ENCODE measurements around the gene PPARA. TPM values are rescaled to one million over a fixed set of nuclear protein-coding genes. Genes with fewer than 3 reads are reported as not detected.

Gene PPARA
- total RNA-seq, 1 experiment from 2014 or later: 7.7 TPM

DNA sequence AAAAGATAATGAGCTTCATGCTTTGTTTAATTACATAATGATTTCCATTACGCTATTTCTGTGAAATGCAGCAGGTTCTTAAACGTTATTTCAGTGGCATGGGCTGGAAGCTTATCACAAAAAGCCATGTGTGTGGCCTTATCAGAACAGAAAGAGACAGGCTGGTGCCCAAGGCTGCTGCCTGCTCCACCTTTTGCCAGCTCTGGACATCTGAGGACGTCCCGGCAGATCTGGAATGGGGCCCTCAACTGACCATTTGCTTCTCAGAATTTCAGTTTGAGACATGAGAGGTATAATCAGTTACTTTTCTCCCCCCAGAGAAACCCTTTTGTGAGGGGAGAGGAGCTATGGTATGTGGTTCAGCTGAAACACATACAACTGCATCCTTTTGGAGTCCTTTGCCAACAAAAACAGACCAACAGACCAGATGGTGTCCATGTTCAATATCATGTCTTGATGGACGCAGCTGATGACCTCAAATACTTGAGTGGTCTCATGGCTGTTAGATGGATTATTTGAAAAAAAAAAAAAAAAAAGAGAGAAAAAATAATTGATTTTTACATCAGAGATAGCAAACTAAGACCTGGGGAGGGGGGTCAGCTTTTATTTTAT lies 91.2 kb downstream of the PPARA start:
- Histone ChIP-seq H3K9me3 (ENCODE audit: low read length) (no peaks in the 10 kb centered on the region), H3K4me1 (ENCODE audit: insufficient read depth, low read length) (no peaks in the 10 kb centered on the region), H3K27ac (ENCODE audit: low read length) (no peak overlapping the region), H3K9ac (ENCODE audit: low read length) (no peak overlapping the region), H3K4me3 (ENCODE audit: low read length) (no peak overlapping the region), H3K9me2 (replicated peaks; ENCODE audit: low read length) (no peaks in the 10 kb centered on the region), H2AFZ (ENCODE audit: low read length) (no peak overlapping the region), H3F3A (ENCODE audit: low read length, unreplicated experiment) (no peaks in the 10 kb centered on the region), H3K36me3 (ENCODE audit: low read depth, low read length) (no peaks in the 10 kb centered on the region), H3K27me3 (ENCODE audit: low read length) (no peaks in the 10 kb centered on the region), H4K20me1 (ENCODE audit: low read length) (no peaks in the 10 kb centered on the region), H3K79me2 (ENCODE audit: low read length) (no peaks in the 10 kb centered on the region), H3K4me2 (ENCODE audit: low read length) (no peak overlapping the region)
- ATAC-seq (no peak), DNase-seq (no peak)
- ChIA-PET CTCF (no interaction called here), POLR2A (ENCODE audit: unreplicated experiment) (no interaction called here)
- no TSS peak for BruUV-seq (replicated peaks)
- intact Hi-C loops (cut with micrococcal nuclease): no loop called here
- TF ChIP-seq, protein P1, sequence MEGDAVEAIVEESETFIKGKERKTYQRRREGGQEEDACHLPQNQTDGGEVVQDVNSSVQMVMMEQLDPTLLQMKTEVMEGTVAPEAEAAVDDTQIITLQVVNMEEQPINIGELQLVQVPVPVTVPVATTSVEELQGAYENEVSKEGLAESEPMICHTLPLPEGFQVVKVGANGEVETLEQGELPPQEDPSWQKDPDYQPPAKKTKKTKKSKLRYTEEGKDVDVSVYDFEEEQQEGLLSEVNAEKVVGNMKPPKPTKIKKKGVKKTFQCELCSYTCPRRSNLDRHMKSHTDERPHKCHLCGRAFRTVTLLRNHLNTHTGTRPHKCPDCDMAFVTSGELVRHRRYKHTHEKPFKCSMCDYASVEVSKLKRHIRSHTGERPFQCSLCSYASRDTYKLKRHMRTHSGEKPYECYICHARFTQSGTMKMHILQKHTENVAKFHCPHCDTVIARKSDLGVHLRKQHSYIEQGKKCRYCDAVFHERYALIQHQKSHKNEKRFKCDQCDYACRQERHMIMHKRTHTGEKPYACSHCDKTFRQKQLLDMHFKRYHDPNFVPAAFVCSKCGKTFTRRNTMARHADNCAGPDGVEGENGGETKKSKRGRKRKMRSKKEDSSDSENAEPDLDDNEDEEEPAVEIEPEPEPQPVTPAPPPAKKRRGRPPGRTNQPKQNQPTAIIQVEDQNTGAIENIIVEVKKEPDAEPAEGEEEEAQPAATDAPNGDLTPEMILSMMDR (conservative IDR thresholded peaks at IDR 0.05; ENCODE audit: low read depth, low read length): no peak
- TF ChIP-seq EZH2 (IDR thresholded peaks at IDR 0.05; ENCODE audit: low read length, unreplicated experiment): no peak
- TF ChIP-seq EZH2phosphoT487 (IDR thresholded peaks at IDR 0.05; ENCODE audit: borderline replicate concordance, low read length): no peak

GRCh38 chr22:46242076-46242475 lies 91.8 kb downstream of the PPARA start:
- no peaks in the 10 kb centered on the region for H3K9me3 ChIP-seq (ENCODE audit: low read length)
- TF ChIP-seq, protein P1 (conservative IDR thresholded peaks at IDR 0.05; ENCODE audit: low read depth, low read length): no peak
- no peak for TF ChIP-seq EZH2phosphoT487 (IDR thresholded peaks at IDR 0.05; ENCODE audit: borderline replicate concordance, low read length)
- no peak for TF ChIP-seq EZH2 (IDR thresholded peaks at IDR 0.05; ENCODE audit: low read length, unreplicated experiment)
- H3K4me1 ChIP-seq (ENCODE audit: insufficient read depth, low read length): no peaks in the 10 kb centered on the region
- H3K27me3 ChIP-seq (ENCODE audit: low read length): no peaks in the 10 kb centered on the region
- H3F3A ChIP-seq (ENCODE audit: low read length, unreplicated experiment): no peaks in the 10 kb centered on the region
- H3K4me2 ChIP-seq (ENCODE audit: low read length): no peak overlapping the region
- intact Hi-C loops (cut with micrococcal nuclease): no loop called here
- H3K79me2 ChIP-seq (ENCODE audit: low read length): no peaks in the 10 kb centered on the region
- CTCF ChIA-PET: no interaction called here
- no peak overlapping the region for H3K9ac ChIP-seq (ENCODE audit: low read length)
- no TSS peak for BruUV-seq (replicated peaks)
- DNase-seq: no peak
- no peak overlapping the region for H3K4me3 ChIP-seq (ENCODE audit: low read length)
- no peaks in the 10 kb centered on the region for H3K9me2 ChIP-seq (replicated peaks; ENCODE audit: low read length)
- H2AFZ ChIP-seq (ENCODE audit: low read length): no peak overlapping the region
- H3K27ac ChIP-seq (ENCODE audit: low read length): no peak overlapping the region
- POLR2A ChIA-PET (ENCODE audit: unreplicated experiment): no interaction called here
- no peak for ATAC-seq
- H3K36me3 ChIP-seq (ENCODE audit: low read depth, low read length): no peaks in the 10 kb centered on the region
- H4K20me1 ChIP-seq (ENCODE audit: low read length): no peaks in the 10 kb centered on the region

DNA sequence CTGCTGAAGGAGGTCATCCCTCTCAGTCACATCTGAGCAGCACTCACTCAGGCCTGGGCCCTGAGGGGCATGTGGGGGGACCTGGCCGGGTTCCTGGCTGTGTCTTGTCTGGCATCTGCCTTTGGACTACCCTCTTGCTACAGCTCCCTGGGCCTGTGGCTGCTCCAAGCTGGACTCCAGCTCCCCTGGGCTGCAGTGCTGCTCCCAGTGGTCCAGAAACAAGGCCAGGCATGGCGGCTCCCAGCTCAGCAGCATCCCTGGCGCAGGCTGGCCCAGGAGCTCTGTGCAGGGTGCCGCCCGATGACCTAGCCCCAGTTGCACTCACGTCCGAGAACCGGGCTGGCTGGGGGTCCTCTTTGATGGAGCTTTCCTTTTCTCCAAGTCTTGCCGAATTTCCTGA lies 94.4 kb downstream of the PPARA start:
- Histone ChIP-seq H2AFZ (ENCODE audit: low read length) (no peak overlapping the region), H4K20me1 (ENCODE audit: low read length) (no peaks in the 10 kb centered on the region), H3K9me2 (replicated peaks; ENCODE audit: low read length) (no peaks in the 10 kb centered on the region), H3K79me2 (ENCODE audit: low read length) (0 out of 2 replicates have a peak, but pooled peaks cover 6% of the 10 kb centered on the region), H3K27ac (ENCODE audit: low read length) (no peak overlapping the region), H3K4me2 (ENCODE audit: low read length) (no peak overlapping the region), H3K36me3 (ENCODE audit: low read depth, low read length) (no peaks in the 10 kb centered on the region), H3F3A (ENCODE audit: low read length, unreplicated experiment) (no peaks in the 10 kb centered on the region), H3K4me1 (ENCODE audit: insufficient read depth, low read length) (no peaks in the 10 kb centered on the region), H3K4me3 (ENCODE audit: low read length) (no peak overlapping the region), H3K9ac (ENCODE audit: low read length) (no peak overlapping the region), H3K9me3 (ENCODE audit: low read length) (no peaks in the 10 kb centered on the region), H3K27me3 (ENCODE audit: low read length) (no peaks in the 10 kb centered on the region)
- TF ChIP-seq EZH2phosphoT487 (IDR thresholded peaks at IDR 0.05; ENCODE audit: borderline replicate concordance, low read length) (no peak), EZH2 (IDR thresholded peaks at IDR 0.05; ENCODE audit: low read length, unreplicated experiment) (no peak)
- TF ChIP-seq, protein P1 (conservative IDR thresholded peaks at IDR 0.05; ENCODE audit: low read depth, low read length): no peak
- ChIA-PET POLR2A (ENCODE audit: unreplicated experiment) (no interaction called here), CTCF (no interaction called here)
- intact Hi-C loops (cut with micrococcal nuclease): no loop called here
- ATAC-seq (no peak), DNase-seq (no peak)
- no TSS peak for BruUV-seq (replicated peaks)
